ENCODE results near the gene ZNF536.

Gene ZNF536

DNA sequence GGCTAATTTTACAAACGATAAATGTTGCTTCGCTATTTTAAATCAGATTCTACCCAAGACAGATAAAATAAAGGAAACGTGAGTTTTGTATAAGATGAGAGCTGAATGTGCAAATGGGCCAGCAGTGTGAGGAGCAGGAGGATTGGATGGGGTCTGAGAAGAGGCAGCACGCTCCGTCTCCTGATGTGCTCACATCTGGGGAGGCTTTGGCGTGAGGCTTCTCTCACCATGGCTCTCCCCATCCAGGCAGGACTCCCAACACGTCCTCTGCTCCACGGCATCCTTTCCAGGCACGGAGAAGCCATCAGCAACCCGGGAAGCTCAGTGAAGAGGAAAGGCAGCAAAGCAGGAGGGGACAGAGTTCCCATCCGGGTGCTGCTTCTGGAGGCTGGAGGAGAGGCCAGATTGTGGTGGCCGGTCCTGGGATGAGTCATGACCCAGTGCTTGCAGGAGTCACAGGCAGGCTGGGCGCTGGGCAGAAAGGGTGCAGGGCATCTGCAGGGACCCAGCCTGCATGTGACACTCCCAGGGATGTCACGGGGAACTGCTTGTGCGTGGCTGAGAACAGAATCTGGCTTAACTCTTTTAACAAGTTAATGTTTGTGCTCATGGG, 47.5 kb downstream of the ZNF536 start:
- no peak for TF ChIP-seq EZH2phosphoT487 (IDR thresholded peaks at IDR 0.05; ENCODE audit: low read depth)
- TF ChIP-seq, protein P1, sequence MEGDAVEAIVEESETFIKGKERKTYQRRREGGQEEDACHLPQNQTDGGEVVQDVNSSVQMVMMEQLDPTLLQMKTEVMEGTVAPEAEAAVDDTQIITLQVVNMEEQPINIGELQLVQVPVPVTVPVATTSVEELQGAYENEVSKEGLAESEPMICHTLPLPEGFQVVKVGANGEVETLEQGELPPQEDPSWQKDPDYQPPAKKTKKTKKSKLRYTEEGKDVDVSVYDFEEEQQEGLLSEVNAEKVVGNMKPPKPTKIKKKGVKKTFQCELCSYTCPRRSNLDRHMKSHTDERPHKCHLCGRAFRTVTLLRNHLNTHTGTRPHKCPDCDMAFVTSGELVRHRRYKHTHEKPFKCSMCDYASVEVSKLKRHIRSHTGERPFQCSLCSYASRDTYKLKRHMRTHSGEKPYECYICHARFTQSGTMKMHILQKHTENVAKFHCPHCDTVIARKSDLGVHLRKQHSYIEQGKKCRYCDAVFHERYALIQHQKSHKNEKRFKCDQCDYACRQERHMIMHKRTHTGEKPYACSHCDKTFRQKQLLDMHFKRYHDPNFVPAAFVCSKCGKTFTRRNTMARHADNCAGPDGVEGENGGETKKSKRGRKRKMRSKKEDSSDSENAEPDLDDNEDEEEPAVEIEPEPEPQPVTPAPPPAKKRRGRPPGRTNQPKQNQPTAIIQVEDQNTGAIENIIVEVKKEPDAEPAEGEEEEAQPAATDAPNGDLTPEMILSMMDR (IDR thresholded peaks at IDR 0.05; ENCODE audit: low read depth, low read length), result no peak
- Histone ChIP-seq H2AFZ (ENCODE audit: low read depth, low read length) (no peak overlapping the region), H3K27me3 (ENCODE audit: low read depth, low read length) (no peaks in the 10 kb centered on the region), H3K4me2 (ENCODE audit: low read length) (no peak overlapping the region), H3K27ac (ENCODE audit: low read length) (no peak overlapping the region), H3K79me2 (ENCODE audit: low read length) (no peaks in the 10 kb centered on the region), H3K4me1 (ENCODE audit: low read length) (no peaks in the 10 kb centered on the region), H3K9me3 (ENCODE audit: insufficient read depth, low read length) (no peaks in the 10 kb centered on the region), H3K36me3 (replicated peaks; ENCODE audit: low read depth, low read length) (no peaks in the 10 kb centered on the region), H4K20me1 (ENCODE audit: insufficient read depth, low read length) (no peaks in the 10 kb centered on the region), H3K4me3 (ENCODE audit: low read length) (no peak overlapping the region), H3K9ac (ENCODE audit: low read length) (no peak overlapping the region)

DNA sequence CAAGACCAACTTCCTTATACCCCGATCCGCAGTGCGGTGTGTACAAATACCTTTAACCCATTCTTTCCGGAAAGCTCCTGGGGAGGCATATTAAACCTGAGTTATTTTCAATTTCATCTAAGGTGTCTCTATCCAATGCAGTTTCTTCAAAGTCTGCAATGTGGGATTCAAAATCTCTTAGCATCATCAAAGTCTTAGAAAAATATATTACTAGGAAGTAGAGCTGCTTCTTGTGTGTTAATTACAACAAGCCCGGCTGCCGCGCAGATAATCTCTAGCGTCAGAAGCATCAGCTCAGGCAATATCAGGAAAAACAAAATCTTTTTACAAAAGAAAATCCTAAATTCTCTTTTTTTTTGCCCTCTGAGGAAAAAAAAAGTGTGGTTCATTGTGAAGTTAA, 48.1 kb downstream of the ZNF536 start:
- TF ChIP-seq EZH2phosphoT487 (IDR thresholded peaks at IDR 0.05; ENCODE audit: low read depth), result no peak
- TF ChIP-seq, protein P1 (IDR thresholded peaks at IDR 0.05; ENCODE audit: low read depth, low read length), result no peak
- no peaks in the 10 kb centered on the region for H3K27me3 ChIP-seq (ENCODE audit: low read depth, low read length)
- H3K79me2 ChIP-seq (ENCODE audit: low read length), result no peaks in the 10 kb centered on the region
- H2AFZ ChIP-seq (ENCODE audit: low read depth, low read length), result no peak overlapping the region
- no peak overlapping the region for H3K9ac ChIP-seq (ENCODE audit: low read length)
- H4K20me1 ChIP-seq (ENCODE audit: insufficient read depth, low read length), result no peaks in the 10 kb centered on the region
- H3K36me3 ChIP-seq (replicated peaks; ENCODE audit: low read depth, low read length), result no peaks in the 10 kb centered on the region
- no peak overlapping the region for H3K4me3 ChIP-seq (ENCODE audit: low read length)
- H3K9me3 ChIP-seq (ENCODE audit: insufficient read depth, low read length), result no peaks in the 10 kb centered on the region
- H3K4me2 ChIP-seq (ENCODE audit: low read length), result no peak overlapping the region
- H3K27ac ChIP-seq (ENCODE audit: low read length), result no peak overlapping the region
- no peaks in the 10 kb centered on the region for H3K4me1 ChIP-seq (ENCODE audit: low read length)

DNA sequence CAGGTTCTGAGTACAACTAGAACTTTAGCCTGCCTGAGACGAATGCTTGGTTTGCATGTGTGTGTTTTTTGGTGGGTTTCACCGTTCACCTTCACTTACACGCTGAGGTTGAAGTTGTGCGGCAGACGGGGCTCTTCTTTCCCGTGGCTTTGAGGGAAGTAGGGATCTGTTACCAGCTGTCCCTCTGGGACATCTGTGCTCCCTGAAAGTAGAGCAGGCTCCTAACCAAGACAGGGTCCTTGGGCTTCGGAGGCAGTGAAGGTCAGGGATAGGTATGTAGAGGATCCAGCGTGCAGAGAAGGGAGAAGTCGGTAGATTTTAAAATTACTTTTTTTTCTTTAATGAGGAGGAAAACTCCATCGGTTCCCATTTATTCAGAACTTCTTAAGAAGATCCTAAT, 48.7 kb downstream of the ZNF536 start:
- no peaks in the 10 kb centered on the region for H3K79me2 ChIP-seq (ENCODE audit: low read length)
- H3K4me3 ChIP-seq (ENCODE audit: low read length), result no peak overlapping the region
- H3K4me1 ChIP-seq (ENCODE audit: low read length), result no peaks in the 10 kb centered on the region
- H3K36me3 ChIP-seq (replicated peaks; ENCODE audit: low read depth, low read length), result no peaks in the 10 kb centered on the region
- no peak overlapping the region for H2AFZ ChIP-seq (ENCODE audit: low read depth, low read length)
- no peaks in the 10 kb centered on the region for H4K20me1 ChIP-seq (ENCODE audit: insufficient read depth, low read length)
- H3K4me2 ChIP-seq (ENCODE audit: low read length), result no peak overlapping the region
- TF ChIP-seq, protein P1 (IDR thresholded peaks at IDR 0.05; ENCODE audit: low read depth, low read length), result no peak
- no peak for TF ChIP-seq EZH2phosphoT487 (IDR thresholded peaks at IDR 0.05; ENCODE audit: low read depth)
- no peaks in the 10 kb centered on the region for H3K9me3 ChIP-seq (ENCODE audit: insufficient read depth, low read length)
- H3K27me3 ChIP-seq (ENCODE audit: low read depth, low read length), result no peaks in the 10 kb centered on the region
- H3K9ac ChIP-seq (ENCODE audit: low read length), result no peak overlapping the region
- no peak overlapping the region for H3K27ac ChIP-seq (ENCODE audit: low read length)

DNA sequence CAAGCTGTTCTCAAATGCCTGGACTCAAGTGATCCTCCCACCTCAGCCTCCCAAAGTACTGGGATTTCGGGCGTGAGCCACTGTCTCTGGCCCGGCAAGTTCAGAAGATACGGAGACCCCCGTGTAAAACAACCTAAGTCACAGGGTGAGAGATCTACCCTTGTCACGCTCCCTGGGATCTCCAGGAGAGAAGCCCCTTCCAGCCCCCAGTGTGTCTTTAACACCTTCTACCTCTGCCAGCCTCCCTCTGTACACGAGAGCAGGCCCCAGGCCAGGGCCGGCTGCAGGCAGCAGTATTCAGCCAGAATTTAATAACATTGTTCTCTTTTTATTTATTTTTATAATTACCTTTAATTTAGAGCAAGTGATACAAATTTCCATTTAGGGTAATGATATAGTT, 49.4 kb downstream of the ZNF536 start:
- Histone ChIP-seq H3K36me3 (replicated peaks; ENCODE audit: low read depth, low read length) (no peaks in the 10 kb centered on the region), H3K4me3 (ENCODE audit: low read length) (no peak overlapping the region), H3K4me1 (ENCODE audit: low read length) (no peaks in the 10 kb centered on the region), H2AFZ (ENCODE audit: low read depth, low read length) (no peak overlapping the region), H3K79me2 (ENCODE audit: low read length) (no peaks in the 10 kb centered on the region), H3K27ac (ENCODE audit: low read length) (no peak overlapping the region), H3K9me3 (ENCODE audit: insufficient read depth, low read length) (no peaks in the 10 kb centered on the region), H3K9ac (ENCODE audit: low read length) (no peak overlapping the region), H4K20me1 (ENCODE audit: insufficient read depth, low read length) (no peaks in the 10 kb centered on the region), H3K27me3 (ENCODE audit: low read depth, low read length) (no peaks in the 10 kb centered on the region), H3K4me2 (ENCODE audit: low read length) (no peak overlapping the region)
- no peak for TF ChIP-seq EZH2phosphoT487 (IDR thresholded peaks at IDR 0.05; ENCODE audit: low read depth)
- TF ChIP-seq, protein P1 (IDR thresholded peaks at IDR 0.05; ENCODE audit: low read depth, low read length), result no peak

Data from OCI-LY3 (cell line).